Measurements from ENCODE around the gene CCDC127. TPM values are rescaled to one million over a fixed set of nuclear protein-coding genes. Genes with fewer than 3 reads are reported as not detected.

The CCDC127 gene
- total RNA-seq, 4 donors from 2014 or later: 4.1 to 9.0 (median 7.2) TPM

DNA sequence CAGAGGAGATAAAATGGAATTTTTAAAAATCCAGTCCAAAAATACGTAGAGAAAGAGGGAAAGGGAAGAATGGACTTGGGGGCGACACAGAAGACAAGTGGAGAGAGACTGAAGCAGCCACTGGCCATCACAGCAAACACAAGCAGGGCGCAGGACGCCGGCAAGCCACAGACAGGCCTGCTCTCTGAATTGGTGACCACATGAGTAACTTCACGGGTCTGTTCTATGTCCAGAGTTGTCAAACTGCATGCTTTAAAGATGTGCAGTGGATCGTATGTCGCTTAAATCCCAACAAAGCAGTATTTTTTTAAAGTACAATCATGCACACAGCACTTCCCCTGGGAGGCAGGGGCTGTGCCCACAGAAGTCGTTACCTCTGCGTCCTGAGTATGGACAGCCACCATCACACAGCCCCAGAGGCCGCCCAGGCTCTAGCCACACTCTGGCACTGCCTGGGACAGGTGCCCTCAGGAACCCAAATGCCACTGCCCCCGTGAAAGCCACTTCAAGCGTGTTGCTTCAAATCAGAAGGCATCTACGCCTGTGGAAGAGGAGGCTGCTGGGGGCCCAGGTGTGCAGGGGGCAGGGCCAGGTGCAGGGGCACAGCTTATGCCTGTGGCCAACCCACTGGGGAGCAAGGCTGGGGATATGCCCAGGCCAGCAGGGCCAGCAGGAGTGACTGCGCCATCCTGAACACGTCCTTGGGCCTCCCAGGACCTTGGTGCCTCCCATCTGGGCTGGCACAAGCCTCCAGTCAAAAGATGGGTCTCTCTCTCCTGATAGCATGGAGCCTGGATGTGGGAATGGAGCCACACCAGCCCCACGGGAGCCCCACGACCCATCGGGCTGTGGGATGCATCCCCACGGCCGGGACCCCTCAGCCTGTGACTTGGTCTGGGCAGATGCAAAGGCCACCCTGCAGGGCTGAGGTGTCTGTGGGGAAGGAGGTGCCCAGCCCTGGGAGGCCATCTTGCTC, 32.6 kb downstream of the CCDC127 start:
- TF ChIP-seq, protein P1, sequence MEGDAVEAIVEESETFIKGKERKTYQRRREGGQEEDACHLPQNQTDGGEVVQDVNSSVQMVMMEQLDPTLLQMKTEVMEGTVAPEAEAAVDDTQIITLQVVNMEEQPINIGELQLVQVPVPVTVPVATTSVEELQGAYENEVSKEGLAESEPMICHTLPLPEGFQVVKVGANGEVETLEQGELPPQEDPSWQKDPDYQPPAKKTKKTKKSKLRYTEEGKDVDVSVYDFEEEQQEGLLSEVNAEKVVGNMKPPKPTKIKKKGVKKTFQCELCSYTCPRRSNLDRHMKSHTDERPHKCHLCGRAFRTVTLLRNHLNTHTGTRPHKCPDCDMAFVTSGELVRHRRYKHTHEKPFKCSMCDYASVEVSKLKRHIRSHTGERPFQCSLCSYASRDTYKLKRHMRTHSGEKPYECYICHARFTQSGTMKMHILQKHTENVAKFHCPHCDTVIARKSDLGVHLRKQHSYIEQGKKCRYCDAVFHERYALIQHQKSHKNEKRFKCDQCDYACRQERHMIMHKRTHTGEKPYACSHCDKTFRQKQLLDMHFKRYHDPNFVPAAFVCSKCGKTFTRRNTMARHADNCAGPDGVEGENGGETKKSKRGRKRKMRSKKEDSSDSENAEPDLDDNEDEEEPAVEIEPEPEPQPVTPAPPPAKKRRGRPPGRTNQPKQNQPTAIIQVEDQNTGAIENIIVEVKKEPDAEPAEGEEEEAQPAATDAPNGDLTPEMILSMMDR (IDR thresholded peaks at IDR 0.05): no peak
- no peak for TF ChIP-seq POLR2A (IDR thresholded peaks at IDR 0.05)
- H3K4me3 ChIP-seq: no peak overlapping the region
- no peak for DNase-seq
- no peaks in the 10 kb centered on the region for H3K36me3 ChIP-seq
- no peaks in the 10 kb centered on the region for H3K27me3 ChIP-seq
- H3K9me3 ChIP-seq: no peaks in the 10 kb centered on the region
- peaks cover 0 to 5% (median 3%) of the 10 kb centered on the region in 4 donors for H3K4me1 ChIP-seq
- H3K27ac ChIP-seq: no peak overlapping the region

DNA sequence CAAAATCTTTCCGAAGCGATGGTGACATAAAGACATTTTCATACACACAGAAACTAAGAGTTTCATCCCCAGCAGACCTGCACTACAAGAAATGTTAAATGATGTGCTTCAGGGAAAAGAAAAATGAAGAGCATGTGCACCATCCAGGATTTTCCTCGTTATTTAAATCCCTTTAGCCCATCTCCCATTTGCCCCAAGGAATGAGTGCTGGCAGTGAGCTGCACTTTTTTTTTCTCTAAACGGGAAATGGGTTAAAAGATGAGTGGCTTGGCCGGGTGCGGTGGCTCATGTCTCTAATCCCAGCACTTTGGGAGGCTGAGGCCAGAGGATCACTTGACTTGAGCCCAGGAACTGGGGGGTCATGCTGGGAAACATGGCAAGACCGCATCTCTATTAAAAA, 33.5 kb downstream of the CCDC127 start:
- H3K4me3 ChIP-seq: no peak overlapping the region
- no peak for TF ChIP-seq POLR2A (IDR thresholded peaks at IDR 0.05)
- TF ChIP-seq, protein P1 (IDR thresholded peaks at IDR 0.05): no peak
- no peak overlapping the region for H3K27ac ChIP-seq
- DNase-seq: no peak
- H3K36me3 ChIP-seq: no peaks in the 10 kb centered on the region
- no peaks in the 10 kb centered on the region for H3K27me3 ChIP-seq
- no peaks in the 10 kb centered on the region for H3K9me3 ChIP-seq
- H3K4me1 ChIP-seq: peaks cover 0 to 5% (median 3%) of the 10 kb centered on the region in 4 donors

DNA sequence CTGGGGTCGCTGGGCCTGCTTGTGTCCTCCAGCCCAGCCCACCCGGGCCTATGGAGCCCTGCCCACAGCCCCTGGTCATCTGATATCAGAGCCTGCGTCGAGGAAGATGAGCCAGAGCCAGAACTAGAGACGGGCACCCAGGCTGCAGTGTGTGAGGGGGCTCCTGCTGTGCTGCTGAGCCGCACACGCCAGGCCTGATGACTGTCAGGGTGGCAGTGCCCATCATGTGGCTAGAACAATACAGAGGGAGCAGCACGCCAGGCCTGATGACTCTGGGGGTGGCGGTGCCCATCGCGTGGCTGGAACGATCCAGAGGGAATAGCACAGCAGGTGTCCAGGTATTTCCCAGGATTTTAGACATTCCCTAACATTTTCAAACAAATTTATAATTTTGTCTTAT, 35.8 kb downstream of the CCDC127 start:
- H3K36me3 ChIP-seq: no peaks in the 10 kb centered on the region
- H3K27me3 ChIP-seq: no peaks in the 10 kb centered on the region
- no peak overlapping the region for H3K4me3 ChIP-seq
- no peaks in the 10 kb centered on the region for H3K4me1 ChIP-seq
- TF ChIP-seq, protein P1 (IDR thresholded peaks at IDR 0.05): no peak
- TF ChIP-seq POLR2A (IDR thresholded peaks at IDR 0.05): no peak
- DNase-seq: no peak
- no peaks in the 10 kb centered on the region for H3K9me3 ChIP-seq
- H3K27ac ChIP-seq: no peak overlapping the region

- no peaks in the 10 kb centered on the region for H3K4me1 ChIP-seq
- no peak for TF ChIP-seq POLR2A (IDR thresholded peaks at IDR 0.05)
- TF ChIP-seq, protein P1 (IDR thresholded peaks at IDR 0.05): no peak
These were observed 36.4 kb downstream of the CCDC127 start for GRCh38 chr5:181566-181965.

GRCh38 chr5:181160-181559, 36.8 kb downstream of the CCDC127 start:
- TF ChIP-seq, protein P1 (IDR thresholded peaks at IDR 0.05): no peak
- no peak for TF ChIP-seq POLR2A (IDR thresholded peaks at IDR 0.05)
- H3K9me3 ChIP-seq: no peaks in the 10 kb centered on the region
- no peak for DNase-seq

More at GRCh38 chr5:181566-181965, 36.4 kb downstream of the CCDC127 start:
- H3K36me3 ChIP-seq: no peaks in the 10 kb centered on the region
- DNase-seq: no peak
- no peaks in the 10 kb centered on the region for H3K9me3 ChIP-seq
- H3K27ac ChIP-seq: no peak overlapping the region
- H3K27me3 ChIP-seq: no peaks in the 10 kb centered on the region
- no peak overlapping the region for H3K4me3 ChIP-seq

More at GRCh38 chr5:181160-181559, 36.8 kb downstream of the CCDC127 start:
- Histone ChIP-seq H3K4me1 (no peaks in the 10 kb centered on the region), H3K27me3 (no peaks in the 10 kb centered on the region), H3K4me3 (no peak overlapping the region), H3K27ac (no peak overlapping the region), H3K36me3 (no peaks in the 10 kb centered on the region)

Data from Peyer's patch (tissue), 4 donors.